HepG2 (cell line): ENCODE measurements around the gene LRP1B. TPM values are rescaled to one million over a fixed set of nuclear protein-coding genes. Genes with fewer than 3 reads are reported as not detected.
A peak's percentile ranks its signal among the peaks of the same experiment; 100 is the strongest.

Source experiments
- ATAC-seq: fragments of 200-7000 bp; cut with Tn5 transposase; 3 replicates; pipeline ENCODE4 v1.9.1; 2020; ENCODE audit warnings: mild to moderate bottlenecking, moderate library complexity
- BruUV-seq: library from RNA; stranded (reverse); fragments of 400-500 nt; replicated peaks from 2 replicates; lab custom pipeline; 2021; lab: Mats Ljungman, UMichigan
- CTCF ChIA-PET: fragments of 300-600 bp; formaldehyde crosslinking; extraction: SDS; loops from one replicate; lab custom pipeline; 2021; ENCODE audit warnings: low total read pairs, inconsistent platforms, low intra/inter-chr PET ratio; lab: Yijun Ruan, JAX
- POLR2A ChIA-PET: fragments of 350-600 bp; sonication (Branson Sonifier 250); formaldehyde crosslinking; loops from one replicate; lab custom pipeline; 2020; ENCODE audit warnings: antibody characterized with exemption, inconsistent platforms; lab: Yijun Ruan, JAX
- DNase-seq: peaks from one replicate; pipeline ENCODE4 v3.0.0-alpha.2; 2015; ENCODE audit warnings: low spot score
- FAIRE-seq: peaks from 3 replicates; lab custom pipeline; 2011; peaks lifted over from hg19 to GRCh38; lab: Jason Lieb, UNC
- H2AFZ ChIP-seq: one replicate; pipeline ENCODE4 v1.6.1; 2011; ENCODE audit warnings: low read length, inconsistent platforms
- H3K27ac ChIP-seq: fragments of 300-600 bp; 3 replicates; pipeline ENCODE4 v1.8.0; 2011; ENCODE audit warnings: mixed run types, mild to moderate bottlenecking, mixed read lengths, low read length, inconsistent platforms; ENCODE audit not compliant: insufficient read depth; ENCODE audit errors: extremely low read length
- H3K27me3 ChIP-seq, 2 experiments: fragments of 200-600 bp in 1 of 2; 2 replicates in 1 of 2; 3 replicates in 1 of 2; pipeline versions ENCODE4 v1.6.0 to v1.8.0; 2011; ENCODE audit warnings: low read length in 2 of 2, mild to moderate bottlenecking in 2 of 2, moderate library complexity in 2 of 2, inconsistent platforms in 1 of 2; ENCODE audit not compliant: insufficient read depth in 2 of 2, control insufficient read depth in 1 of 2
- H3K36me3 ChIP-seq, 2 experiments: fragments of 200-600 bp in 1 of 2; replicated peaks in 1 of 2; 2 replicates in 1 of 2; 3 replicates in 1 of 2; pipeline versions ENCODE4 v1.5.1 to v1.8.0; 2011; ENCODE audit warnings: low read length in 2 of 2, inconsistent platforms in 1 of 2; ENCODE audit not compliant: insufficient read depth in 2 of 2, control insufficient read depth in 1 of 2
- H3K4me1 ChIP-seq: 2 replicates; pipeline ENCODE4 v1.5.1; 2012; ENCODE audit warnings: low read length, inconsistent platforms; ENCODE audit not compliant: insufficient read depth
- H3K4me2 ChIP-seq: 2 replicates; pipeline ENCODE4 v1.6.0; 2011; ENCODE audit warnings: low read depth, low read length, inconsistent platforms
- H3K4me3 ChIP-seq, 3 experiments: fragments of 200-600 bp in 1 of 3; sonication (generic), shearing (Covaris generic) in 1 of 3; replicated peaks in 1 of 3; 2 replicates each; pipeline ENCODE4 v1.5.1; 2011 to 2016; ENCODE audit warnings: low read length in 3 of 3, inconsistent platforms in 2 of 3, low read depth in 2 of 3, mild to moderate bottlenecking in 2 of 3, control low read depth in 1 of 3, mixed read lengths in 1 of 3; ENCODE audit not compliant: insufficient read depth in 1 of 3
- H3K79me2 ChIP-seq: one replicate; pipeline ENCODE4 v1.6.1; 2011; ENCODE audit warnings: low read length, inconsistent platforms; ENCODE audit not compliant: insufficient read depth
- H3K9ac ChIP-seq: 2 replicates; pipeline ENCODE4 v1.6.0; 2011; ENCODE audit warnings: mild to moderate bottlenecking, low read depth, low read length, inconsistent platforms; ENCODE audit not compliant: insufficient read depth
- H3K9me3 ChIP-seq: 2 replicates; pipeline ENCODE4 v1.5.1; 2012; ENCODE audit warnings: mild to moderate bottlenecking, low read length
- H4K20me1 ChIP-seq: 2 replicates; pipeline ENCODE4 v1.6.0; 2011; ENCODE audit warnings: inconsistent platforms, mild to moderate bottlenecking, low read length, moderate library complexity; ENCODE audit not compliant: insufficient read depth
- BATF2 ChIP-seq: sonication (generic); formaldehyde crosslinking; IDR thresholded peaks from 2 replicates; pipeline ENCODE4 v1.8.0; 2022; ENCODE audit warnings: mild to moderate bottlenecking, missing genetic modification reagents, moderate library complexity
- CEBPB ChIP-seq: IDR thresholded peaks from 2 replicates; pipeline ENCODE4 v1.6.1; 2011; ENCODE audit warnings: low read depth, low read length, improper control_type of control experiment, borderline replicate concordance
- MED13 ChIP-seq: sonication (generic); formaldehyde crosslinking; IDR thresholded peaks from 2 replicates; pipeline ENCODE4 v1.5.0; 2020; ENCODE audit warnings: missing genetic modification reagents
- MTERF4 ChIP-seq: sonication (generic); formaldehyde crosslinking; IDR thresholded peaks from 2 replicates; pipeline ENCODE4 v1.8.0; 2023; ENCODE audit warnings: mild to moderate bottlenecking, missing genetic modification reagents
- REPIN1 ChIP-seq: sonication (generic); formaldehyde crosslinking; IDR thresholded peaks from 2 replicates; pipeline ENCODE4 v1.8.0; 2022; ENCODE audit warnings: missing genetic modification reagents, low read depth, mild to moderate bottlenecking, borderline replicate concordance
- RXRB ChIP-seq: IDR thresholded peaks from 2 replicates; pipeline ENCODE4 v1.6.1; 2016; ENCODE audit warnings: borderline replicate concordance, missing genetic modification reagents, missing compliant biosample characterization
- SNAPC2 ChIP-seq: sonication (generic); formaldehyde crosslinking; IDR thresholded peaks from 2 replicates; pipeline ENCODE4 v1.8.1; 2022; ENCODE audit warnings: mild to moderate bottlenecking, missing genetic modification reagents
- SOX13 ChIP-seq, 3 experiments: fragments of 450-650 bp in 1 of 3; sonication (generic) in 1 of 3; formaldehyde crosslinking in 1 of 3; IDR thresholded peaks in 2 of 3; conservative IDR thresholded peaks in 1 of 3; 2 replicates each; pipeline versions ENCODE4 v1.5.0 to v1.6.1; 2016 to 2020; ENCODE audit warnings: antibody characterized with exemption in 1 of 3, mild to moderate bottlenecking in 1 of 3, missing compliant biosample characterization in 1 of 3, missing genetic modification reagents in 1 of 3, moderate library complexity in 1 of 3
- TBX2 ChIP-seq: sonication (generic); formaldehyde crosslinking; IDR thresholded peaks from 2 replicates; pipeline ENCODE4 v1.5.0; 2020; ENCODE audit warnings: missing genetic modification reagents, mild to moderate bottlenecking, borderline replicate concordance
- TFDP1 ChIP-seq: IDR thresholded peaks from 2 replicates; pipeline ENCODE4 v1.6.1; 2016; ENCODE audit warnings: missing compliant biosample characterization, missing genetic modification reagents, borderline replicate concordance
- THAP11 ChIP-seq: IDR thresholded peaks from 2 replicates; pipeline ENCODE4 v1.6.1; 2016; ENCODE audit warnings: missing biosample characterization, missing genetic modification reagents
- U2AF2 ChIP-seq: fragments of 200-400 bp; formaldehyde crosslinking; IDR thresholded peaks from 2 replicates; pipeline ENCODE4 v1.6.1; 2017; ENCODE audit warnings: low read depth, mild to moderate bottlenecking, low read length
- ZFAT ChIP-seq: sonication (generic); formaldehyde crosslinking; conservative IDR thresholded peaks from 2 replicates; pipeline ENCODE4 v1.8.1; 2023; ENCODE audit warnings: missing genetic modification reagents, inconsistent platforms
- ZNF3 ChIP-seq: IDR thresholded peaks from 2 replicates; pipeline ENCODE4 v1.7.0; 2017; ENCODE audit warnings: inconsistent platforms
- ZNF383 ChIP-seq: sonication (generic); formaldehyde crosslinking; IDR thresholded peaks from 2 replicates; pipeline ENCODE4 v1.4.0; 2020; ENCODE audit warnings: missing genetic modification reagents, mild to moderate bottlenecking, borderline replicate concordance
- ZNF713 ChIP-seq: sonication (generic); formaldehyde crosslinking; IDR thresholded peaks from 2 replicates; pipeline ENCODE4 v1.4.0; 2020; ENCODE audit warnings: mild to moderate bottlenecking, missing genetic modification reagents
- ZNF841 ChIP-seq: sonication (generic); formaldehyde crosslinking; IDR thresholded peaks from 2 replicates; pipeline ENCODE4 v1.8.1; 2023; ENCODE audit warnings: missing genetic modification reagents, borderline replicate concordance
- WGBS: methylation state at CpG from one replicate; pipeline ENCODE4 v1.1.6; 2017; ENCODE audit warnings: low lambda C conversion rate; 5-methylcytosine and 5-hydroxymethylcytosine counted together
- in situ Hi-C: cut with HindIII; loops from 2 replicates; pipeline ENCODE4 v1.10.0; 2017; ENCODE audit warnings: low pct_unique_long_range_greater_than_20kb; ENCODE audit not compliant: extremely low pct_ligation_motif_present
- intact Hi-C: fragments of 100-400 bp; cut with micrococcal nuclease; formaldehyde crosslinking; loops from one replicate; pipeline ENCODE4 v1.10.0; 2022; ENCODE audit not compliant: unreplicated experiment
- polyA plus RNA-seq, 8 experiments: library from polyadenylated mRNA; depleted of rRNA in 3 of 8; stranded (reverse) in 7 of 8; unstranded in 1 of 8; fragments of >200 nt; fragmentation: Illumina TruSeq in 4 of 8; extraction: Trizol in 4 of 8; gene quantifications; 2 replicates each; pipeline versions ENCODE4 v1.2.1 to v1.2.3, GENCODE V29; 2011 to 2016; ENCODE audit warnings: low read depth in 4 of 8, missing spikeins in 1 of 8, mixed read lengths in 1 of 8; ENCODE audit not compliant: insufficient read depth in 1 of 8
- total RNA-seq, 5 experiments: library from RNA; depleted of rRNA; stranded (reverse); fragments of >200 nt; fragmentation: Illumina TruSeq; extraction: Trizol; gene quantifications; 2 replicates each; pipeline ENCODE4 v1.2.3, GENCODE V29; 2016; ENCODE audit warnings: low read depth in 1 of 5

LRP1B gene
- total and polyA plus RNA-seq, 2 of the 13 experiments (the other 11 are each of a cell fraction or from before 2014, with no cell fraction given): 0.04 TPM; not detected in 1

GRCh38 chr2:140257692-140258300 lies 1873.0 kb downstream of the LRP1B start:
- ATAC-seq (no peak), FAIRE-seq (no peak), DNase-seq (no peak)
- H3K9ac ChIP-seq: no peak overlapping the region
- ChIA-PET POLR2A (no interaction called here), CTCF (no interaction called here)
- no peak overlapping the region for H3K27ac ChIP-seq
- intact Hi-C loops (no loop called here), in situ Hi-C loops (no loop called here)
- H4K20me1 ChIP-seq: no peaks in the 10 kb centered on the region
- H3K36me3 ChIP-seq: no peaks in the 10 kb centered on the region
- H2AFZ ChIP-seq: no peak overlapping the region
- 5% methylated on average over 2 of the region's 2 CpGs for WGBS
- H3K4me2 ChIP-seq: no peak overlapping the region
- BruUV-seq: no TSS peak
- H3K27me3 ChIP-seq: no peaks in the 10 kb centered on the region
- no peaks in the 10 kb centered on the region for H3K9me3 ChIP-seq
- no peaks in the 10 kb centered on the region for H3K4me1 ChIP-seq
- no peaks in the 10 kb centered on the region for H3K79me2 ChIP-seq
- TF ChIP-seq CEBPB (0 out of 2 replicates have a peak, but pooled peaks have one; percentile 0), MED13 (CRISPR knock-in tag) (no peak)
- H3K4me3 ChIP-seq: no peak overlapping the region

GRCh38 chr2:140256080-140256479 lies 1874.7 kb downstream of the LRP1B start:
- Histone ChIP-seq H3K27ac (no peak overlapping the region), H3K4me2 (no peak overlapping the region), H3K4me1 (no peaks in the 10 kb centered on the region), H4K20me1 (no peaks in the 10 kb centered on the region), H3K36me3 (no peaks in the 10 kb centered on the region), H3K9ac (no peak overlapping the region), H3K79me2 (no peaks in the 10 kb centered on the region), H2AFZ (no peak overlapping the region), H3K4me3 (no peak overlapping the region), H3K9me3 (no peaks in the 10 kb centered on the region), H3K27me3 (no peaks in the 10 kb centered on the region)
- DNase-seq: no peak
- BruUV-seq: no TSS peak
- intact Hi-C loops: no loop called here
- in situ Hi-C loops: no loop called here
- no peak for ATAC-seq
- ChIA-PET CTCF (no interaction called here), POLR2A (no interaction called here)
- WGBS: 11% methylated on average over 3 of the region's 3 CpGs
- FAIRE-seq: no peak
- no peak for TF ChIP-seq BATF2 (CRISPR knock-in tag)
- no peak for TF ChIP-seq U2AF2
- TF ChIP-seq TFDP1 (CRISPR knock-in tag): no peak
- TF ChIP-seq ZNF841 (CRISPR knock-in tag): no peak
- no peak for TF ChIP-seq TBX2 (CRISPR knock-in tag)
- no peak for TF ChIP-seq SNAPC2
- no peak for TF ChIP-seq RXRB (CRISPR knock-in tag)
- no peak for TF ChIP-seq MTERF4 (CRISPR knock-in tag)
- TF ChIP-seq ZFAT (CRISPR knock-in tag): no peak
- no peak for TF ChIP-seq REPIN1 (CRISPR knock-in tag)
- no peak for TF ChIP-seq ZNF3 (CRISPR knock-in tag)
- no peak for TF ChIP-seq SOX13 (IDR thresholded peaks at IDR 0.05)
- no peak for TF ChIP-seq SOX13 (CRISPR knock-in tag; conservative IDR thresholded peaks at IDR 0.05 in 1 of 2, IDR thresholded peaks at IDR 0.05 in 1 of 2)
- no peak for TF ChIP-seq ZNF713 (CRISPR knock-in tag)
- no peak for TF ChIP-seq THAP11
- TF ChIP-seq ZNF383: no peak
